GM19328 (cell line): ENCODE results near the gene YDJC.
"Not testable (repeated sequence)": the region's sequence is repeated elsewhere in the genome, so short reads cannot be mapped to it uniquely, and the experiment has no call there.

ENCODE experiments used
- ATAC-seq: cut with Tn5 transposase; IDR thresholded peaks from one replicate; pipeline ENCODE4 v1.9.1; 2021; ENCODE audit warnings: mild to moderate bottlenecking, moderate library complexity; ENCODE audit not compliant: unreplicated experiment

The YDJC gene

GRCh38 chr22:21629255-21630149 lies at the start of gene YDJC:
Gene YDJC (minus strand): TSS chr22:21630022. CDS start chr22:21630014, 8 bp downstream.
- ATAC-seq = peak; percentile 74

GRCh38 chr22:21679383-21679782 lies 49.6 kb upstream of the YDJC start:
- no peak for ATAC-seq

- ATAC-seq = not testable (repeated sequence)
Observed at GRCh38 chr22:21678842-21679241, 49.0 kb upstream of the YDJC start.

- ATAC-seq = no peak
Observed at GRCh38 chr22:21677606-21678443, 48.0 kb upstream of the YDJC start.

- ATAC-seq = no peak
Observed at GRCh38 chr22:21674638-21675245, 44.9 kb upstream of the YDJC start.

- no peak for ATAC-seq
Observed at GRCh38 chr22:21673534-21674321, 43.9 kb upstream of the YDJC start.

GRCh38 chr22:21672107-21672629 lies 42.3 kb upstream of the YDJC start:
- no peak for ATAC-seq

GRCh38 chr22:21669026-21669425 lies 39.2 kb upstream of the YDJC start:
- ATAC-seq = no peak

- ATAC-seq = no peak
Observed at GRCh38 chr22:21666786-21667185, 37.0 kb upstream of the YDJC start.

- no peak for ATAC-seq
Observed at GRCh38 chr22:21665047-21665851, 35.4 kb upstream of the YDJC start.

- ATAC-seq = no peak
Observed at GRCh38 chr22:21663738-21664137, 33.9 kb upstream of the YDJC start.

GRCh38 chr22:21661991-21662390 lies 32.2 kb upstream of the YDJC start:
- ATAC-seq = no peak

- no peak for ATAC-seq
Observed at GRCh38 chr22:21660904-21661303, 31.1 kb upstream of the YDJC start.

- ATAC-seq = no peak
Observed at GRCh38 chr22:21659864-21660525, 30.2 kb upstream of the YDJC start.

GRCh38 chr22:21657360-21658032 lies 27.7 kb upstream of the YDJC start:
- peak; percentile 72 for ATAC-seq

- ATAC-seq = no peak
Observed at GRCh38 chr22:21657020-21657359, 27.2 kb upstream of the YDJC start.

- ATAC-seq = no peak
Observed at GRCh38 chr22:21652547-21653545, 23.0 kb upstream of the YDJC start.
